DND-41 (cell line): ENCODE data around the gene GPC1.

Source experiments
- EZH2 ChIP-seq: IDR thresholded peaks from 3 replicates; pipeline ENCODE4 v1.6.1; 2012; ENCODE audit warnings: borderline replicate concordance, low read depth, mild to moderate bottlenecking, moderate library complexity, low read length, inconsistent platforms; ENCODE audit not compliant: severe bottlenecking
- TF ChIP-seq, protein P1 (sequence below): IDR thresholded peaks from 2 replicates; pipeline ENCODE4 v1.5.1; 2012; ENCODE audit warnings: borderline replicate concordance, low read length, moderate library complexity, mild to moderate bottlenecking; ENCODE audit not compliant: poor library complexity, severe bottlenecking; ENCODE audit errors: extremely low read depth

DNA sequence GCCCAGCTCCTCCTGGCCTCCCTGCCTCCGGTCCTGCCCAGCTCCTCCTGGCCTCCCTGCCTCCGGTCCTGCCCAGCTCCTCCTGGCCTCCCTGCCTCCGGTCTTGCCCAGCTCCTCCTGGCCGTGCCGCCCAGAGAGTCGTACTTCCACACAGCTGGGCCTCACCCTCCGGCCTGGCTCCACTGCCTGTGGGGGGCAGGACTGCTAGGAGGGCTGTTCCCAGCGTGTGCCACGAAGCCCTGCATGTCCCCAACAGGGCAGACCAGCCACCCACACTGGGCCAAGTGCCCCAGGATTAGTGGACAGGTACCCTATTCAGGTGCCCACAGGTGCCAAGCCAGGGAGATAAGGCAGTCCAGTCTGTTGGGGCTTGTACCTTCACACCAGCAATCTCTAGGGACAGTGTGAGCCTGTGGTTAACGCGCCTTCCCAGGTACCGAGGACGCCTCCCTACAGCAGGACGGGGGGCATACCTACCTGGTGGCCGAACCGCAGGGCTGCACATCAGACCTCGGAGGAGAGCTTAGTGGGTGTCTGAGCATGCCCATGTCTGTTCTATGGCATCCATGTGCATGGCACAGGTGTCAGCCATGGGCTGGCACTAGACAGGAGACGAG lies 5.3 kb downstream of the GPC1 start:
- TF ChIP-seq, protein P1, sequence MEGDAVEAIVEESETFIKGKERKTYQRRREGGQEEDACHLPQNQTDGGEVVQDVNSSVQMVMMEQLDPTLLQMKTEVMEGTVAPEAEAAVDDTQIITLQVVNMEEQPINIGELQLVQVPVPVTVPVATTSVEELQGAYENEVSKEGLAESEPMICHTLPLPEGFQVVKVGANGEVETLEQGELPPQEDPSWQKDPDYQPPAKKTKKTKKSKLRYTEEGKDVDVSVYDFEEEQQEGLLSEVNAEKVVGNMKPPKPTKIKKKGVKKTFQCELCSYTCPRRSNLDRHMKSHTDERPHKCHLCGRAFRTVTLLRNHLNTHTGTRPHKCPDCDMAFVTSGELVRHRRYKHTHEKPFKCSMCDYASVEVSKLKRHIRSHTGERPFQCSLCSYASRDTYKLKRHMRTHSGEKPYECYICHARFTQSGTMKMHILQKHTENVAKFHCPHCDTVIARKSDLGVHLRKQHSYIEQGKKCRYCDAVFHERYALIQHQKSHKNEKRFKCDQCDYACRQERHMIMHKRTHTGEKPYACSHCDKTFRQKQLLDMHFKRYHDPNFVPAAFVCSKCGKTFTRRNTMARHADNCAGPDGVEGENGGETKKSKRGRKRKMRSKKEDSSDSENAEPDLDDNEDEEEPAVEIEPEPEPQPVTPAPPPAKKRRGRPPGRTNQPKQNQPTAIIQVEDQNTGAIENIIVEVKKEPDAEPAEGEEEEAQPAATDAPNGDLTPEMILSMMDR: no peak
- TF ChIP-seq EZH2: no peak
